Retinal pigment epithelial cell (primary cell): ENCODE results near the gene KRTAP24-1.

ENCODE experiments used
- DNase-seq: peaks from one replicate; pipeline ENCODE4 v3.0.0-alpha.2; 2010; ENCODE audit warnings: low read depth
- H3K4me3 ChIP-seq: 2 replicates; pipeline ENCODE4 v1.5.1; 2011; ENCODE audit warnings: mild to moderate bottlenecking, low read length, control low read depth, moderate library complexity
- CTCF ChIP-seq: conservative IDR thresholded peaks from 2 replicates; pipeline ENCODE4 v1.5.1; 2011; ENCODE audit warnings: low read depth, low read length, control low read depth, inconsistent platforms

KRTAP24-1 gene

GRCh38 chr21:30289215-30289614 is 6.5 kb upstream of the KRTAP24-1 start, which contains the start of gene KRTAP25-1:
Gene KRTAP25-1, minus strand, starts transcription at chr21:30289514. Its CDS starts 24 bp downstream, at chr21:30289490.
- H3K4me3 ChIP-seq = no peak within 1 kb of the TSS
- no peak for TF ChIP-seq CTCF
- DNase-seq = no peak

- no peak for TF ChIP-seq CTCF
- DNase-seq = no peak
- no peak overlapping the region for H3K4me3 ChIP-seq
These were observed 11.1 kb downstream of the KRTAP24-1 start for GRCh38 chr21:30271611-30272010.

- no peak overlapping the region for H3K4me3 ChIP-seq
- TF ChIP-seq CTCF = no peak
- no peak for DNase-seq
These were observed 11.6 kb downstream of the KRTAP24-1 start for GRCh38 chr21:30271156-30271555.

GRCh38 chr21:30269803-30270530 is 12.8 kb downstream of the KRTAP24-1 start:
- no peak for DNase-seq
- no peak for TF ChIP-seq CTCF
- no peak overlapping the region for H3K4me3 ChIP-seq

GRCh38 chr21:30268608-30269197 is 14.0 kb downstream of the KRTAP24-1 start:
- DNase-seq = no peak
- TF ChIP-seq CTCF = no peak
- H3K4me3 ChIP-seq = no peak overlapping the region

- no peak for DNase-seq
- H3K4me3 ChIP-seq = no peak overlapping the region
- TF ChIP-seq CTCF = peak; percentile 8
These were observed 25.0 kb downstream of the KRTAP24-1 start for GRCh38 chr21:30257773-30258172.

- no peak for TF ChIP-seq CTCF
These were observed 26.6 kb downstream of the KRTAP24-1 start for GRCh38 chr21:30256100-30256499.

More at GRCh38 chr21:30256100-30256499, 26.6 kb downstream of the KRTAP24-1 start:
- no peak for DNase-seq
- H3K4me3 ChIP-seq = no peak overlapping the region
